GM18907 (cell line): ENCODE measurements around the gene VEGFA.

Experiments
- ATAC-seq: cut with Tn5 transposase; IDR thresholded peaks from one replicate; pipeline ENCODE4 v1.9.1; 2021; ENCODE audit warnings: mild to moderate bottlenecking, moderate library complexity; ENCODE audit not compliant: unreplicated experiment

VEGFA gene

DNA sequence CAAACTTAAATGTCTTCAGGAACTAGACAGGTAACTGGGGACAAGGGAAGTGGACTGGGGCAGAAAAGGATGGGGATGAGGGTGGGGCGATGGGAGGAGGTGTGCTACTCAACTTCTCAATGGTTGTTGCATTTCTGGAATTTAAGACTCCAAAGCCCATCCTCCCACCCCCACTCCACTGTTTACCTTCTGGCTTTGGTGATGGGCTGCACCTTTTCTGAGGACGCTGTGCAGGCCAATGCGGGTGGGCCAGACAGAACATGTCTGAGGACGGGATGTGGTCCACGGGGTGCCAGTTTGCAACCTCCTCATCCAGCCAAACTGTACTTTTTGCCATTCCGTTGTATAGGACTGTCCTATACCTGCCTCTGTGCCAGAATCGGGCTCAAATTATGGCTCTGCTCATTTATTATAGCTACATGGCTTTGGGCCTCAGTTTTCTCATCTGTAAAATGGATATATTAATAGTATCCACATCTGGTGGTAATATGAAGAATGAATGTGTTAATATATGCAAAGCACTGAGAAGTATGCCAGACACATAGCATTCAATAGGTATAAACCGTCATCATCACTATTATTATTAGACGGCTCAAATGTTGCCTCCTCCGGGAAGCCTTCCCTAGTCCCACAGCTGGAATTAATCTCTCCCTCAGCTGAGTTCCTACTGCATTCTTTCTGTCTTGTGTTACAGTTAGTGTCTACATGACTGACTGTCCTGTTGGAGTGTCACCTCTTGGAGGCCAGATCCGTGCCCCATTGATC, 31.0 kb upstream of the VEGFA start:
- no peak for ATAC-seq

DNA sequence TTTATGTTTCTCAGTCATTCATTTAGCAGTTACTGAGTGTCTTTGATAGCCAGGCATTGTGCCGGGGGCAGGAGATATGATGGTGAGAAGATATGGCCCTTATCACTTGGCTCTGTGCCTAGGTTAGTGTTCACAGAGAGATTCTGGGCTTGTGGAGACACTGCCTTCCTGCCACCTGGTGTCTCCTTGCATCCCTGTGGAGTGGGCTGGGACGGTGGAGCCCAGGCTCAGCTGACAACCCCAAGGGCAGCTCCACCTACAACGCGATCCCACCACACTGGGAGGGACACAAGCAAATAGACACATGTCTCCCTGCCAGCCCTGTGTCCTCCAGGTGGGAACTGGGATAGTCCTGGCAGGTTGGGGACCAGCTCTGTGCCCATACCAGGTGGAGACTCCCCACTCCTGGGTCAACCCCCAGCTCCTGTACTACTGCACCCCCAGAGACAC, 30.3 kb upstream of the VEGFA start:
- no peak for ATAC-seq

DNA sequence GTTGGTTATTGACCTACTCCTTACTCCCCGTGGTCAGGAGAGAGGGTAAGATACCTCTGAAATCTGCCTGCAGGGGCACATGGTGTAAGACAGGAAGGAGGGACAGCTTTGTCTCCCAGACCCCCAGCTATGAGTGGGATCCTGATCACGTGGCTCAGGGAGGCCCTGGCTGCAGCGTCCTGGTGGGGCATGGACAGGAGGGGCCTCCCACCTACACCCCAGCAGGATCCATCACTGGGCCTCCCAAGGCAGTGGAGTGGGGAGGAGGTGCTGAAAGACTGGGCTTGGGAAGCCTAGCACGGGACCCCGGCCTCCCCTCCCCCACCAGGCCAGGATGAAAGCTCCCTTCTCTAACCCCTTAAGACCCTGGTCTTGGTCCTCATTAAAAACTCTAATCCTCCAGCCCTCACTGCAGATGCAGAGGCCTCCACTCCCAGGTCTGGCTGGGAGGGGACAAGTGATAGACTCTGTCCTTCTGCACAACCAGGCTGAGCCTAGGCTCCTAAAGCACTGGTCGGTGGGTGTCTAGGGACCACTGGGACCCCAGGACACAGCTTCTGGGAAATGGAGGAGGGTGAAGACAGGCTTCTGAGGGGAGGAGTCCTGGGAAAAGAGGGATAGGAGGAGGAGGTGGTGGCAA, 29.6 kb upstream of the VEGFA start:
- no peak for ATAC-seq

DNA sequence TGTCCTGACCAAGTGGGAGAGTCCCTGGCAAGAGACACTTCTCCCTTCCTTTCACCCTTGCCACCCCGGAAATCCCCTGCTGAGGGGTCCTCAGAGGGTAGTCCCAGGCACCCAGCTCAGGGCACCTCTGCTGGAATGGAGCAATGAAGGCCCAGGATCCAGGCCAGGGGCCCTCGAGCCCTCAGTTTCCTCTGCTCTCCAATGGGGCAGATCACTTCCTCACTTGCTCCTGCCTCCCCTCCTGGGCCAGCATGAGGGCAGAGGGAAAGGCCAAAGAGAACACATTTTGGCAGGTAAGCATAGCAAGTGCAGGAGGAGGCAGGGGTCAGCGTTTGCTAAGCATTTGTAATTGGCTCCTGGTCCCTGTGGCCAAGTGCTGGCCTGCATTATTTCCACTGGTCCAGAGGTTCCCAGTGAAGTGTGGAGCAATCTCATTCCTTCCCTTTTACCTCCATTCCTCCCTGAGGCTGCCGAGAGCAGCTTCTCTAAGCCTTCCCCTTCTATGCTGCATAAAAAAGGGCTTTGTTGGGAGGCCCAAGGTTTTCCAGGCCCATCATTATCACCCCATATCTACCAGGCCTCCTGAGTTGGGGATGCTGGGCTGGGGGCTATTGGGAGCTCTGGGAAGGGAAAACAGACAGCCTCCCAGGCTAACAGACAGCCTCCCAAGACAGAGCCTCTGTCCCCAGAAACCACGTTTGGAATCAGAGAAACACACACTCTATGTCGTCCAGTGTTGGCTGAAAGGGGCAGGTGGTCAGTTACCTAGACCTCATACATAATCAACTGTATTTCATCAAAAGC, 28.8 kb upstream of the VEGFA start:
- ATAC-seq, result no peak

DNA sequence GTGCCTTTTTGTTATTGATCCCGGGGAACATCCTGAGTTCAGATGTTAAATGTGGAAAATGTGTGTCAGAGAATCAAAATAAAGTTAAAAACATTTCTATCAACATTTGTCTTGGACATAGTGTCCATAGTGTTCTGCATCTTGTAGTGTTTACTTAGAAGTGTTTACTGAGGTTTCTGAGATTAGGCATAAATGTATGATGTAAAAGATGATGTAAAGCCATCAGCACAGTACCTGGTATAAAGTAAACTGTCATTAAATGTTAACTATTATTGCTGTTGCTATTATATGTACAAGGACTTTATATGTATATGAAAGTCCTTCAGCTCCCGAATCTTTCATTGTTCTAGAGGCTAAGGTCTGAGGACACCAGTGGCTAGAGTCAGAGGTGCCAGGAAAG, 28.2 kb upstream of the VEGFA start:
- ATAC-seq, result no peak

DNA sequence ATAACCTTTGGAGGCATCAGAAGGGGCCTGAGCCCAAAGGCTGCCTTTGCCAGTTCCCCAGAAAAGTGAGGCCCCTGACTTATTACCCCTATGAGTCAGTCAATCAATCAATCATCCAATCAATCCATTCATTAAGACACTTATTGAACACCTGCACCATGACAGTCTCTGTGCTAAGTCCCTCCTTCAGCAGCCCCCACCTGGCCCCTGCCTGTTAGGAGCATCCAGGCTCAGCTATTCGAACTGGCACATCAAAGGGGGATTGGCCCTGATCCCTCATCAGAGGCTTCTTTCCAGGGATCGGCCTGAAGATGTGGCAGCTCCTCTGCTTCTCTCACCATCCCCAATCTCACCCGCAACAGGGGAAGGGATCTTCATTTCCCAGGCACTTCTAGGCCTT, 27.7 kb upstream of the VEGFA start:
- no peak for ATAC-seq

DNA sequence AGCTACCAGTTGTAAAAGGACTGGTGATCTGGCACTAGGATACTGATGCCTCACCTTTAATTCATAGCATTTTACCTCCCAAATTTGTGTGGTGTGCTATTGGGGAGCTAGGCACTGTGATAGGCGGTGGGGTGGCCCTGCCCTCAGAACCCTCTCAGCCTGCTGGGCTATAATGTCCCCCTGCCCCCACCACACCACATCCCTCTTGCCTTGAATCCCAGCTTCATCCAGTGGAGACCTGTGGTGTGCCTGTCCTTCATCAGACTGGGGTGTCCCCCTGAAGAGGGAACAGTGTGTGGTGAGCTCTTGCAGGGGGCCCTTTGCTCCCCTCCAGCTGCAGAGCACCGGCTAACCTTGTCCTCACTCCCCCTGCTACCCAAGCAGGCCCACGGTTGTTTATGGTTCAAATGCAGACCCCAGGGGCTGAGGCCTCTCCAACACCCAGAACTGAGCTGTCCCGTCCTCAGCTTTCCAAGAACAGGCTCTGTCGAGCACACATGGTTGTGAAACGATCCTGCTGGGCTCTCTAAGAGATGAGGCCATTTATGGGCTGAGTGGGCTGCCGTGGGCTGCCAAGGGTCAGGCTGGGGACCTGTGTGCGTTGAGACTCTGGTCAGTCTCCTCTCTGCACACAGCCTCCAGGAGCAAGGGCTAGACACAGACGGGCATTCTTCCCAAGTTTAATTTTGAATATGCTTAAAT, 26.9 kb upstream of the VEGFA start:
- ATAC-seq, result no peak

DNA sequence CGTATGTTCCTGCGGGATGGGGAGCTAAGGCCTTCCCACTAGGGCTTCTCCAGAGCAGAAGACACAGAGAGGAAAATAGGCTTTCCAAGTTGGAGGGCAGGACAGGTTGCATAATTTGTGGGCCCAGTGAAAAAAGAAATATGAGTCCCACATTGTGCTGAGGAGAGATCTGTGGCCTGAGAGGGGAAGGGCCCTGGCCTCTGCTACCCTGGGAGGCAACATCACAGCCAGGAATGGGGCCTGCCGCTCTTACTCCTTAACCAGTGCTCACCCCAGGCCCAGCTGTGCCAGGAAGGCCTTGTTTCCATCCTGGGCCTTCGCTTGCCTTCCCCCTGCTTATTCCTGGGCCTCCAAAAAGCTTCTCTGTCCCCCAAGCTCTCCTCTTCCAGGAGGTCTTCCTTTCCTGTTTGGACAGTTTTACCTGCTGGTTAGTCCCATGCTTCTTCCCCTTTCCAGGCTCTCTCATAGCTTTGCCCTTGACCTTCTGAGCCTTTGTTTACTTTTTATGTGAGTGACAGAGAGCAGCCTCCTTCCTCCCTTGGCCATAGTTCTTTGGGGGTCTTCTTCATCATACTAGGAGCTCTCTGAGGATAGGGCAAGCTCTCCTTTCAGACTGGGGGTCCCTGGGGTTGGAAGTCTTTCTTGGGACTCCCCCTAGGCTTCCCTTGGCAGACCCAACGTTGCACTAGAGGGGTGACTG, 26.2 kb upstream of the VEGFA start:
- no peak for ATAC-seq

DNA sequence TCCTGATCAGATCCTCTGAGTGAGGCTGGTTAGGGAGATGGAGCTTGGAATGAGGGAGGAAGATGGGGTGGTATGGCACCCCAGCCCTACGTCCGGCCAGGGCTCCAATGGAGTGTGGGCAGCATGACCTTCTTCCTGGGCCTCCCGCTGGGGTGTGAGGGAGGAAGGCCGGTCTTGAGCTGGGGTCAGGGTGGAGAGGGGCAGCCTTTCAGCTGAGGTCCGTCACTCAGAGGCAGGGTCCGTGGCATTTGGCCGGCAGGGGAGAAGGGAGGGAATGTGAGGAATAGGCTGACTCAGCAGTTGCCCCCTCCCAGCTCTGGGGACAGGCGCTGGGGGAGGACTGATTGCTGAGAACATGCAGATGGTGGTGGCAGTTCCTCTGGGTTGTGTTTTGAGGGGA, 25.5 kb upstream of the VEGFA start:
- no peak for ATAC-seq

DNA sequence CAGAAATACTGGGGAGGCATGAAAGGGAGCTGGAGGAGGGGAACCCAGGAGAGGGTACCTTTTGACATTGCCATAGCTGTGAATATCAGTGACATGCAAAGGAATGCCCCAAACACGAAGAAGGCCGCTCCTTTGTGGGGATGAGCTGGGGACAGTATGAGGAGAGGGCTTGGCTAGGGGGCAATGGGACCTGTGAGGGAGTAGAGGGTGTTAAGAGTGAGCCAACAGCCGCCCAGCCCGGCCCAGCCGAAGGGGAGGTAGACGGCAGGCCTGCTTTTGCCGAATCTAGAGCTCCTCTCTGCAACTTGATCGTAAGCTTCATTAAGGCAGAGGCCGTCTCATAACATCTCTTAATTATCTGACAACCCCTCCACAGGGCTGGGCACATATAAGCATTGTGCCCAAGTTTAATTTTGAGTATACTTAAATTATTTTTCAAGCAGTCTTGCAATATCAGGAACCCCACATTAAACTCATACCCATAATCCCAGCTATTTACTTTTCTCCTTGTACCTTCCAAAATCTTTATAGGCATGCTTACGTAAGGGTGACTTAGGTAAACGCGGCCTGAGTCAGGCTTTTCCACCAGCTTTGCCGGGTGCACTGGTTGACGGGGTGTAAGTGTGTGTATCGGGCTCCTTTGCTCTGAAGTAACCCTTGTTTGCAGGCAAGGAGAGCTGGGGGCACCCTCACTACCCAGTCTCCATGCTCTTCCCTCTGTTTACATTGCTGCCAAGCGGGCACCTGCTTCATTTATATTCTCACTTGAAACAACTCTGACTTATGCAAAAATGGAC, 24.9 kb upstream of the VEGFA start:
- ATAC-seq, result no peak

GRCh38 chr6:43746071-43746470, 23.9 kb upstream of the VEGFA start:
- no peak for ATAC-seq

- ATAC-seq, result no peak
Observed at GRCh38 chr6:43746613-43747102, 23.4 kb upstream of the VEGFA start.

DNA sequence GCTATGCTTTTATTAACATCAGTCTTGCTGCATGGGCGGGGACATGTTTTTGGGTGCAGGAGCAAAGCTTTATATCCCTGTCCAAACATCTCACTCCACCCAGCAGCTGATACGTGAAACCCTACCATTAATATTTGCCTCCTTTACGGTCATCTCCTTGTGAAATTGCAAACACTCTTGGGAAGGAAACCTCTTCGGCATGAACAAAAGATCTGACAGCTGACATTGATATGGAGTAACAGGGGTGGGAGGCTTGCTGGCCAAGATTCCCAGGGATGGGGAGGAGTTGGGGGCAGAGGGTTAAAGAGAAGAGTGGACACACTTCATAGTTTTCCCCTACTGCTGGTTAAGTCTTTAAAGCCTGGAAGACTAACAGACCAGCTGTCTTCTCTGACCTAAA, 22.2 kb upstream of the VEGFA start:
- no peak for ATAC-seq

- no peak for ATAC-seq
Observed at GRCh38 chr6:43748765-43749164, 21.2 kb upstream of the VEGFA start.

DNA sequence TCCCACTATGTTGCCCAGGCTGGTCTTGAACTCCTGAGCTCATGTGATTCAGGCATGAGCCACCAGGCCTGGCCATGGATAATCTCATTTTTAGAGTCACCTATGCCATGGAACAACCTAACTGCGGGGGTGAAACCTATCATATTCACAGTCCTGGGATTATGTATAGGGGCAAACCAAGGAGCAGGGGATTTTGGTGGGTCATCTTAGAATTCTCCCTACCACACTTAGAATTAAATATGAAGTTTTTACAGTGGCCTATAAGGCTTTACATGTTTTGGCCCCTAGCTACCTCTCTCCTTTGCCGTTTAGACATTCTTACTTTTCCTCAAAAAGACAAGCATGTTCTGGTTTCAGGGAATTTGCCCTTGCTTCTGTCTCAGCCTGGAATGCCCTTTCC, 20.6 kb upstream of the VEGFA start:
- ATAC-seq, result no peak

GRCh38 chr6:43750622-43751021, 19.4 kb upstream of the VEGFA start:
- no peak for ATAC-seq

DNA sequence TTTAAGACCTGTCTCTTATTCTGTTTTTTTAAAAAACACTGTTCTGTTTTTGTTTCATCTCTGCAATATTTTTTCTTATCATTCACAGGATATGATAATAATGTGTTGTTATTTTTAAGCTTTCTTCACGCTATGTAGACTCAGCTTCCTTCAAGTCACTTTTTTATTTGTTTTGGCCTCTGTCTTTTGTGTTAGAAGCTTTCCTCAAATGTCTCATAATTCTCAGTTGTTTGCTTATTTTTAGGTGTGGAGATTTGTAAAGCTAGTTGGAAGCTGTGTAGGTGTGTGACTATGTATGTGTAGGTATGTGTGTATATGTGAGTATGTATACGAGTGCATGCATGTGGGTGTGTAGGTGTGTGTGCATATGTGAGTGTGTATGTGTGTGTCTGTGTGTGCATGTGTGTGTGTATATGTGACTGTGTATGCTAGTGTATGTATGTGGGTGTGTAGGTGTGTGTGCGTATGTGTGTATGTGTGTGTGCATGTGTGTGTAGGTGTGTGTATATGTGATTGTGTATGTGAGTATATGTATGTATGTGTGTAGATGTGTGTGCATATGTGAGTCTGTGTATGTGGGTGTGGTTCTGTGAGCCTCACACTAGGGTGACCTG, 16.3 kb upstream of the VEGFA start:
- no peak for ATAC-seq

GRCh38 chr6:43757966-43758616, 11.9 kb upstream of the VEGFA start:
- ATAC-seq, result no peak

- no peak for ATAC-seq
Observed at GRCh38 chr6:43758617-43759050, 11.4 kb upstream of the VEGFA start.
